Sigmoid colon (tissue), 4 donors: ENCODE results near the gene EFNA5.

Source experiments
- CTCF ChIP-seq, 4 experiments: fragments of 450-650 bp in 3 of 4; fragments of 200-600 bp in 1 of 4; IDR thresholded peaks; one replicate each; pipeline ENCODE4 v1.5.1; 2016 to 2019; ENCODE audit warnings: antibody characterized with exemption in 4 of 4, mild to moderate bottlenecking in 3 of 4, moderate library complexity in 2 of 4
- EP300 ChIP-seq, 4 donors: sonication (generic); formaldehyde crosslinking; IDR thresholded peaks; one replicate each; pipeline ENCODE4 v1.6.1; 2017; ENCODE audit warnings: antibody characterized with exemption in 4 of 4
- POLR2A ChIP-seq, 2 donors: fragments of 450-650 bp; IDR thresholded peaks; one replicate each; pipeline ENCODE4 v1.6.1; 2016; ENCODE audit warnings: antibody characterized with exemption in 2 of 2, mild to moderate bottlenecking in 2 of 2, moderate library complexity in 2 of 2

- TF ChIP-seq EP300 (IDR thresholded peaks at IDR 0.05) (no peak), POLR2A (IDR thresholded peaks at IDR 0.05) (no peak), CTCF (IDR thresholded peaks at IDR 0.05) (no peak)
These were observed 134.9 kb downstream of the EFNA5 start for GRCh38 chr5:107535849-107536248.
